Stimulated activated CD4-positive, alpha-beta T cell treated with anti-CD3 and anti-CD28 coated beads, Interleukin-4, amount 100 ng/mL, for 1 hour (primary cell): Measurements from ENCODE around the gene C3orf20.

Experiments
- DNase-seq: peaks from one replicate; pipeline ENCODE4 v3.0.0-alpha.2; 2020

The C3orf20 gene

DNA sequence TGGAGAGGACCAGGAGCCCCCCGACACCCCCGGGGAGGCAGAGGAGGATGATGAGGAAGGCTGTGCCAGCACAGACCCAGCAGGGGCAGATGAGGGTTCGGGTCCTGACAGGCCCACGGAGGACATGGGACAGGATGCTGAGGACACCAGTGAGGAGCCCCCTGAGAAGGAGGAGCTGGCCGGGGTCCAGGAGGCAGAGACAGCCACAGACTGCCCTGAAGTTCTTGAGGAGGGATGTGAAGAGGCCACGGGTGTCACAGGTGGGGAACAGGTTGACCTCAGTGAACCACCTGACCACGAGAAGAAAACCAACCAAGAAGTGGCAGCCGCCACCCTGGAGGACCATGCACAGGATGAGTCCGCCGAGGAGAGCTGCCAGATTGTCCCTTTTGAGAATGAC, 144.7 kb downstream of the C3orf20 start:
- no peak for DNase-seq

DNA sequence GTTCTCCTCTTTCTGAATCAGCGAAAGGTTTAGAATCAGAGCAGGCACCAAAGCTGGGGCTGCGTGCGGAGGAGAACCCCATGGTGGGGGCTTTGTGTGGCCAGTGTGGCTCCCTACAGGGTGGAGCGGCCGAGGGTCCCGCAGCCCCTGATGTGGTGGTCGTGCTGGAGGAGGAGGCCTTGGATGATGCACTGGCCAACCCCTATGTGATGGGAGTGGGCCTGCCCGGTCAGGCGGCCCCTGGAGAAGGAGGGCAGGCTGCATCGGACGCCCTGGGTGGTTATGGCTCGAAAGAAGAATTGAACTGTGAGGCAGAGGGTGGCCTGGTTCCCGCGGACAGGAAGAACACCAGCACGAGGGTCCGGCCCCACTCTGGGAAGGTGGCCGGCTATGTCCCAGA, 145.2 kb downstream of the C3orf20 start:
- DNase-seq = no peak

DNA sequence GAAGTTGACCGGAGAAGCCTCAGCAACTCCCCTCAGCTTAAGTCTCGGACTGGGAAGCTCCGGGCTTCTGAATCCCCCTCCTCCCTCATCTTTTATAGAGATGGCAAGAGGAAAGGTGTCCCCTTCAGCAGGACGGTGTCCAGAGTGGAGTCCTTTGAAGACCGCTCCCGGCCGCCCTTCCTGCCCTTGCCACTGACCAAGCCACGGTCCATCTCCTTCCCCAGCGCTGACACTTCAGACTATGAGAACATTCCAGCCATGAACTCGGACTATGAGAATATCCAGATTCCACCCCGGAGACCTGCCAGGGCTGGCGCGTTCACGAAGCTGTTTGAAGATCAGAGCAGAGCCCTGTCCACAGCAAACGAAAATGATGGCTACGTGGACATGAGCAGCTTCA, 146.2 kb downstream of the C3orf20 start:
- DNase-seq = no peak

DNA sequence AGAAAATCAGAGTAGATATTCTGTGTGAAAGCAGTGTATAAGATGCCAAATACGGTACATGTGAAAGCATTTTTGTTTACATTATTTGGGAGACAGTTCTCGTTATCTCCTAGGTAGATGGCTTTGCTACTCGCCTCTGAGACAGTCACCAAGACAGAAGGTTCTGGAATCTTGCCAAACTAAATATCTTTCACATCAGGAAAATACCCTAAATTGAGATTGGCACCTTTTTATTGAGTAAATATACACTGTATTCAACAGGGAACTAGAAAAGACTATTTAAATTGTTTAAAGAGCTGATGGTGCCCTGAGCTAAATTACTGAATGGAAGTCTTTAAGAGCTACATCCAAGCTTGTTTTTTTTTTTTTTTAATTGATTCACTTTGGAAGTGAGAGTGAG, 147.2 kb downstream of the C3orf20 start:
- no peak for DNase-seq
